Activated CD4-positive, alpha-beta memory T cell treated with anti-CD3 and anti-CD28 coated beads for 36 hours (primary cell): ENCODE measurements around the gene LIX1L. TPM values are rescaled to one million over a fixed set of nuclear protein-coding genes. Genes with fewer than 3 reads are reported as not detected.
A peak's percentile ranks its signal among the peaks of the same experiment; 100 is the strongest.

Experiments used
- CTCF ChIA-PET: fragments of 350-600 bp; sonication (Branson Sonifier 250); formaldehyde crosslinking; loops from one replicate; lab custom pipeline; 2021; ENCODE audit warnings: antibody characterized with exemption, inconsistent platforms; lab: Charles Lee
- POLR2A ChIA-PET: fragments of 350-600 bp; sonication (Branson Sonifier 250); formaldehyde crosslinking; loops from one replicate; lab custom pipeline; 2021; ENCODE audit warnings: antibody characterized with exemption; lab: Charles Lee
- DNase-seq: peaks from one replicate; pipeline ENCODE4 v3.0.0-alpha.2; 2020
- H3K27ac Mint-ChIP-seq: one replicate; pipeline ENCODE4 v1.8.0; 2021; ENCODE audit warnings: mixed read lengths
- H3K27me3 Mint-ChIP-seq: one replicate; pipeline ENCODE4 v1.8.0; 2021; ENCODE audit warnings: mixed read lengths
- H3K36me3 Mint-ChIP-seq: one replicate; pipeline ENCODE4 v1.8.0; 2021; ENCODE audit warnings: mixed read lengths
- H3K4me1 Mint-ChIP-seq: one replicate; pipeline ENCODE4 v1.8.0; 2021; ENCODE audit warnings: low read depth, mixed read lengths
- H3K4me3 Mint-ChIP-seq: one replicate; pipeline ENCODE4 v1.8.0; 2021; ENCODE audit warnings: mild to moderate bottlenecking, mixed read lengths
- H3K9me3 Mint-ChIP-seq: one replicate; pipeline ENCODE4 v1.8.0; 2021; ENCODE audit warnings: mixed read lengths
- intact Hi-C: fragments of 100-400 bp; cut with micrococcal nuclease; formaldehyde crosslinking; loops from one replicate; pipeline ENCODE4 v1.15.1; 2023
- total RNA-seq, 2 experiments: library from RNA; stranded (reverse); gene quantifications; one replicate each; pipeline ENCODE4 v1.2.3, GENCODE V29; 2021

The LIX1L gene
- total RNA-seq, 2 experiments from 2014 or later, result 46.6 to 47.8 TPM

- ChIA-PET POLR2A (interaction anchor here (0.6 to 3.3 kb wide), 8 partner anchors 9 to 133 kb away, joined by 3 to 35 read pairs (median 6); partner anchors contain the start of genes ANKRD34A, LIX1L, PIAS3 and POLR3GL), CTCF (interaction anchor here (1.0 to 2.1 kb wide), 8 partner anchors 9 to 93 kb away, joined by 3 to 8 read pairs (median 4); partner anchors contain the start of genes ANKRD34A, ITGA10, LIX1L and NUDT17)
- Mint-ChIP-seq H3K36me3 (peaks cover 16% of the 10 kb centered on the region), H3K4me1 (peaks cover 45% of the 10 kb centered on the region), H3K27me3 (no peaks in the 10 kb centered on the region), H3K27ac (peak within 1 kb of the TSS; percentile 96), H3K9me3 (no peaks in the 10 kb centered on the region), H3K4me3 (peak within 1 kb of the TSS; percentile 90)
- intact Hi-C loops, result loop anchor here (1.0 to 5.0 kb wide), 8 partner anchors 8 to 119 kb away; partner anchors contain the start of genes ANKRD34A, LIX1L, PIAS3 and POLR3GL
- DNase-seq, result peak; percentile 94
These were observed 39.4 kb downstream of the LIX1L start, which contains the start of gene PEX11B for GRCh38 chr1:145918144-145918991. Gene PEX11B, minus strand, starts transcription at chr1:145918717. Its CDS starts 29 bp downstream, at chr1:145918688.

GRCh38 chr1:145917595-145917994 is 40.2 kb downstream of the LIX1L start:
- peak overlapping the region; percentile 90 for H3K4me3 Mint-ChIP-seq
- H3K27ac Mint-ChIP-seq, result peak overlapping the region; percentile 96
- CTCF ChIA-PET, result interaction anchor here (2.1 kb wide), 1 partner anchor 41 kb away, joined by 7 read pairs; the partner anchor contains the start of gene LIX1L
- POLR2A ChIA-PET, result interaction anchor here (1.6 to 3.3 kb wide), 4 partner anchors 10 to 134 kb away, joined by 5 to 35 read pairs (median 16); partner anchors contain the start of genes LIX1L, PIAS3 and RBM8A
- no peak for DNase-seq
- intact Hi-C loops, result loop anchor here (5.0 kb wide), 2 partner anchors 90 to 120 kb away; no protein-coding TSS in a partner anchor
- no peaks in the 10 kb centered on the region for H3K9me3 Mint-ChIP-seq
- peaks cover 47% of the 10 kb centered on the region for H3K4me1 Mint-ChIP-seq
- no peaks in the 10 kb centered on the region for H3K27me3 Mint-ChIP-seq
- peaks cover 15% of the 10 kb centered on the region for H3K36me3 Mint-ChIP-seq

DNA sequence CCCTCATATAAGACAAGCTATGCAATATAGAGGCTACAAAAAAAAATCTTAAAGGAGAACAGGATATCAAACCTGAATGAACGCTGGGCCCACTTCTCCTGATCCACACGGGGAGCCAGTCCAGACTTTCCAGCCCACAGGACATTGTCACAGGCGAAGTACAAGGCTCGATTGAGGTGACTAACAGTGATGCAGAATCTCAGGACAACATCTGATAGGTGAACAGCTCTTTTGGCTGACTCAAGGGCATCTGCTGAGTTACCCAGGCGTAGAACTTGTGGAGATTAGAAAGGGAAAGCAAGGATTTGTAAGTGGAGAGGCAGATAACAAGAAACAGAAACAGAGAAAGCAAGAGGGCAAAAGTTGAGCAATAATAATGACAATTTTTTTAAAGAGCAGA is 41.1 kb downstream of the LIX1L start:
- peaks cover 19% of the 10 kb centered on the region for H3K36me3 Mint-ChIP-seq
- H3K9me3 Mint-ChIP-seq, result no peaks in the 10 kb centered on the region
- H3K4me3 Mint-ChIP-seq, result peak overlapping the region; percentile 60
- H3K27ac Mint-ChIP-seq, result peak overlapping the region; percentile 38
- ChIA-PET CTCF (interaction anchor here (0.8 to 1.1 kb wide), 4 partner anchors 11 to 75 kb away, joined by 3 to 4 read pairs (median 3); partner anchors contain the start of gene RBM8A), POLR2A (interaction anchor here (0.6 kb wide), 1 partner anchor 37 kb away, joined by 3 read pairs; no protein-coding TSS in a partner anchor)
- peaks cover 45% of the 10 kb centered on the region for H3K4me1 Mint-ChIP-seq
- H3K27me3 Mint-ChIP-seq, result no peaks in the 10 kb centered on the region
- intact Hi-C loops, result loop anchor here (5.0 kb wide), 2 partner anchors 89 to 121 kb away; no protein-coding TSS in a partner anchor
- DNase-seq, result no peak

GRCh38 chr1:145912128-145912641 is 45.6 kb downstream of the LIX1L start:
- intact Hi-C loops, result no loop called here
- H3K4me1 Mint-ChIP-seq, result peaks cover 17% of the 10 kb centered on the region
- peaks cover 25% of the 10 kb centered on the region for H3K36me3 Mint-ChIP-seq
- ChIA-PET CTCF (interaction anchor here (5.0 to 9.7 kb wide), 2 partner anchors 20 to 66 kb away, joined by 34 to 97 read pairs; partner anchors contain the start of gene NUDT17), POLR2A (no interaction called here)
- H3K9me3 Mint-ChIP-seq, result no peaks in the 10 kb centered on the region
- no peak overlapping the region for H3K4me3 Mint-ChIP-seq
- DNase-seq, result no peak
- H3K27me3 Mint-ChIP-seq, result no peaks in the 10 kb centered on the region
- no peak overlapping the region for H3K27ac Mint-ChIP-seq

DNA sequence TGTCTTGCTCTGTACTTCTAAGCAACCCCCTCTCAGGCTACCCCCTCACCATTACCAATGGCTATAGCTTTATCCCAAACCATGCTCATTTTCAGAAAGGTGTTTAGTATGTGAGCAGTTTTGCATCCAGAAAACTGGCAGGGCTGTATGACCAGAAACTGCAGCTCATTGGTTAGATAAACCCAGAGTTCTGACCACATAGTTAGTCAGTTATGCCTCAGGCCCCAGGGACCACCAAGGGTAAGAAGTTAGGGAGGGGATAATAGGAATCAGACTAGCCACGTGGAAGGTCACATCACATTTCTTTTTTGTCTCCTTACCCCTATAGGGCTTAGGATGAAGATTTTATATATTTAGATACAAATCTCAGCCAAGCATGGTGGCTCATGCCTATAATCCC is 49.2 kb downstream of the LIX1L start:
- intact Hi-C loops, result no loop called here
- POLR2A ChIA-PET, result no interaction called here
- DNase-seq, result no peak
- H3K36me3 Mint-ChIP-seq, result peaks cover 14% of the 10 kb centered on the region
- H3K4me1 Mint-ChIP-seq, result peaks cover 6% of the 10 kb centered on the region
- H3K27me3 Mint-ChIP-seq, result no peaks in the 10 kb centered on the region
- no peaks in the 10 kb centered on the region for H3K9me3 Mint-ChIP-seq
- no peak overlapping the region for H3K27ac Mint-ChIP-seq
- H3K4me3 Mint-ChIP-seq, result no peak overlapping the region
- CTCF ChIA-PET, result interaction anchor here (1.5 to 9.7 kb wide), 4 partner anchors 16 to 62 kb away, joined by 6 to 97 read pairs (median 25); partner anchors contain the start of genes NUDT17, PIAS3 and RBM8A

- Mint-ChIP-seq H3K4me1 (peaks cover 2% of the 10 kb centered on the region), H3K9me3 (no peaks in the 10 kb centered on the region), H3K4me3 (no peak overlapping the region), H3K27ac (no peak overlapping the region), H3K36me3 (peaks cover 10% of the 10 kb centered on the region), H3K27me3 (no peaks in the 10 kb centered on the region)
- CTCF ChIA-PET, result interaction anchor here (1.2 to 9.7 kb wide), 4 partner anchors 15 to 72 kb away, joined by 4 to 97 read pairs (median 25); partner anchors contain the start of genes NUDT17 and PIAS3
- no peak for DNase-seq
- POLR2A ChIA-PET, result no interaction called here
- intact Hi-C loops, result no loop called here
These were observed 50.7 kb downstream of the LIX1L start for GRCh38 chr1:145906954-145907753.

GRCh38 chr1:145901312-145902021 is 56.4 kb downstream of the LIX1L start:
- no peaks in the 10 kb centered on the region for H3K4me1 Mint-ChIP-seq
- no peak overlapping the region for H3K27ac Mint-ChIP-seq
- no peaks in the 10 kb centered on the region for H3K27me3 Mint-ChIP-seq
- H3K4me3 Mint-ChIP-seq, result no peak overlapping the region
- CTCF ChIA-PET, result no interaction called here
- H3K9me3 Mint-ChIP-seq, result no peaks in the 10 kb centered on the region
- peaks cover 5% of the 10 kb centered on the region for H3K36me3 Mint-ChIP-seq
- POLR2A ChIA-PET, result no interaction called here
- DNase-seq, result no peak
- intact Hi-C loops, result no loop called here

DNA sequence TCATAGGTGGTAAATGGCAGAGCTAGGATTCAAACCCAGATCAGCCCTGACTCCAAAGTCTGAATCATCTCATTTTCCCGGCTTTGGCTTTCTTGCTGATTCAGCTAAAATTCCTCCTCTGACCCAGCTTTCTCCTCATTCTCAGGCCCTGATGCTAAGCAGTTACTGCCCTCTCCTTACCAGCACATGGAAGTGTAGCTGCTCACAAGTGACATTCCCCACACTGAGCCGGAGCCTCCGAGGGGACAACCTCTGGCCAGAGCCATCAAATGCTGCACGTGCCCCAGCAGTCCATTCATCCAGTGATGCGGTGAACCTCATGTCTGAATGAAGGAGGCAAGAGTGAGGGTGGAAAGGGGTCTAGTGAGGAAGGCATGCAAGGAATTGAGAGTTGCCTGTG is 59.1 kb downstream of the LIX1L start:
- no peaks in the 10 kb centered on the region for H3K9me3 Mint-ChIP-seq
- POLR2A ChIA-PET, result no interaction called here
- peaks cover 5% of the 10 kb centered on the region for H3K36me3 Mint-ChIP-seq
- DNase-seq, result no peak
- H3K4me1 Mint-ChIP-seq, result no peaks in the 10 kb centered on the region
- H3K4me3 Mint-ChIP-seq, result no peak overlapping the region
- intact Hi-C loops, result no loop called here
- H3K27ac Mint-ChIP-seq, result no peak overlapping the region
- CTCF ChIA-PET, result no interaction called here
- H3K27me3 Mint-ChIP-seq, result no peaks in the 10 kb centered on the region

- Mint-ChIP-seq H3K9me3 (no peaks in the 10 kb centered on the region), H3K36me3 (peaks cover 5% of the 10 kb centered on the region), H3K27ac (no peak overlapping the region), H3K4me3 (no peak overlapping the region), H3K4me1 (no peaks in the 10 kb centered on the region), H3K27me3 (no peaks in the 10 kb centered on the region)
- DNase-seq, result no peak
- ChIA-PET POLR2A (no interaction called here), CTCF (no interaction called here)
- intact Hi-C loops, result no loop called here
These were observed 59.8 kb downstream of the LIX1L start for GRCh38 chr1:145897969-145898368.

GRCh38 chr1:145895471-145895870 is 62.3 kb downstream of the LIX1L start:
- intact Hi-C loops, result no loop called here
- ChIA-PET POLR2A (no interaction called here), CTCF (interaction anchor here (1.0 to 2.6 kb wide), 5 partner anchors 9 to 89 kb away, joined by 3 to 16 read pairs (median 3); partner anchors contain the start of gene NUDT17)
- Mint-ChIP-seq H3K36me3 (peaks cover 2% of the 10 kb centered on the region), H3K4me3 (no peak overlapping the region), H3K27ac (no peak overlapping the region), H3K4me1 (no peaks in the 10 kb centered on the region), H3K27me3 (no peaks in the 10 kb centered on the region), H3K9me3 (no peaks in the 10 kb centered on the region)
- no peak for DNase-seq
